RKO (cell line): ENCODE data around the gene PGM2.

Source experiments
- DNase-seq: peaks from one replicate; pipeline ENCODE4 v3.0.0-alpha.2; 2016; ENCODE audit warnings: low spot score

The PGM2 gene

DNA sequence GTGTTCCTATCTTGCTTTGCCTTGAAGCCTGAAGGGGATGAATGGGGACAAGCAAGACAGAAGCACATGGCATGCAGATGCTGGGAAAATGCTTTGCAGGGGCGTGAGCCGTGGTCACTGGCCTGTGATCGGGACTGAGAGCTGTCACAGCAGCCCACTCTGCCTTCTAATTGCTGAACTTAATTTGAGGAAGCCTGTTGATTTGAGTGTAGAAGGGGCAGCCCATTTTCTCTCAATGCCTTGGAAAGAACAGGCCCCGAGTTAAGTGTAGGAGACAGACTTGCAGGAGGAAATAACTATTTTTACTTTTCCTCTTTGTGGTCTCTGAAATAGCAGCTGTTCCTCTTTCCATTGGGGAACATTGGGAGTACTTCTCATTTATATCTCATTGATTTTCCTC, 38.3 kb downstream of the PGM2 start:
- DNase-seq, result no peak

GRCh38 chr4:37865450-37865849, 39.0 kb downstream of the PGM2 start:
- DNase-seq, result no peak

GRCh38 chr4:37867102-37867501, 40.6 kb downstream of the PGM2 start:
- DNase-seq, result no peak

DNA sequence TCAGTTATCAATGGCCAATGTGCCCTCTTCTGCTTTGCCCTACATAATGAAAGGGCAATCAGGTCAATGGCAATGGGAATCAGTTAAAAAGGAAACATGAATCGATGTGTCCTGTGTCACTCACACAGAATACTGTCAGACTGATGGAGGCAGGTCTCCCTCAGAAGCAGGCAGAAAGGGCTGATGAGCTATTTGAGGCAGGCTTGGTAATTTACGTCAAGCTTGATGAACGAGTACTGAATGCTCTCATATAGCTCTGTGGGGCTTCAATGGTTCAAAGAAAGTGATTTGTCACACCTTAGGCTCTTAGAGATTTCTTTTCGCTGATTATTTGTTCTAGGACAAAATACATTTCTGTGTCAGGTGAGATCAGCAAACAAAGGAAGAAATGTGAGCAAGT, 41.8 kb downstream of the PGM2 start:
- no peak for DNase-seq

- DNase-seq, result no peak
Measured at GRCh38 chr4:37872310-37872988, 46.0 kb downstream of the PGM2 start.

DNA sequence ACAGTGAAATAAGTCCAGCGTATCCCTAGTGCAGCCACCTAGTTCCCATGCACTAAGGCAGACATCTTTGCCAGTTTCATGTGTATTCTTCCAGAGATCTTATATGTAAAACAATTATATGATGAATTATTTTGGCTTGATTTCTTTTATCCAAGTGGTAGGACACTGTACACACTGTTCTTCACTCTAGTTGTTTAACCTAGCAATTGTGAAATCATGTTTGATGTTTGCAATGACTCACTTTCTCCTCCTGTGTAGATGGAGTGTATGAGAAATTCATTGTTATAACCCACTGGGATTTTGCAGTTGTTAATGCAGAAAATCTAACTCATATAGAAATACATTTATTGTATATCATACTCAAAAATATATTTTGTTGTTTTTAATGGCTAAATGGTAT, 46.9 kb downstream of the PGM2 start:
- peak; percentile 52 for DNase-seq

- no peak for DNase-seq
Measured at GRCh38 chr4:37876156-37876555, 49.7 kb downstream of the PGM2 start.

- no peak for DNase-seq
Measured at GRCh38 chr4:37879365-37879764, 52.9 kb downstream of the PGM2 start.

- no peak for DNase-seq
Measured at GRCh38 chr4:37881811-37882210, 55.3 kb downstream of the PGM2 start.

- peak; percentile 39 for DNase-seq
Measured at GRCh38 chr4:37882665-37883296, 56.3 kb downstream of the PGM2 start.

DNA sequence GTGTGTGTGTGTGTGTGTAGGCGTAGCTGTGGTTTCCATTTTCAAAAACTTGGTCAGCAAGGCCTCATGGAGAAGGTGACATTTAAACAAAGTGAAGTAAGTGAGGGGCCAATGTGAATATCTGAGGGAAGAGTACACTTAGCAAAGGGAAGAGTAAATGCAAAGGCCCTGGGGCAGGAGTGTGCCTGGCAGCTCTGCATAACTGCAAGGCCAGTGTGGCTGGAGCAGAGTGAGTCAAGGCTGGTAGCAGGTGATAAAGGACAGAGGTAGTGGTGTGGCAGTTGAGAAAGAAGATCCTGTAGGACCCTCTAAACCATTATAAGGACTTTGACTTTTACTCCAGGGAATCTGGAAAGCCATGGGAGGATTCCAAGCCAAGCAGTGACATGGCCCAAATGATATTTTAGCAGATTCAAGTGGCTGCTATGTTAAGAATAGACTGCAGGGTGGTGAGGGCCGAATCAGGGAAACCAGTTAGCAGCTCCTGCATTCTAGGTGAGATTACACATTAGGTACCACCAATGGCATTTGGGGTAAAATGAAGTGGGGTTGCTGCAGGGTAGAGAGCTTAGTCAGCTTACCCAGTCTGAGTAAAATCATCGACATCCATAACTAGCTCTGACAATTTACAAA, 58.5 kb downstream of the PGM2 start:
- no peak for DNase-seq

DNA sequence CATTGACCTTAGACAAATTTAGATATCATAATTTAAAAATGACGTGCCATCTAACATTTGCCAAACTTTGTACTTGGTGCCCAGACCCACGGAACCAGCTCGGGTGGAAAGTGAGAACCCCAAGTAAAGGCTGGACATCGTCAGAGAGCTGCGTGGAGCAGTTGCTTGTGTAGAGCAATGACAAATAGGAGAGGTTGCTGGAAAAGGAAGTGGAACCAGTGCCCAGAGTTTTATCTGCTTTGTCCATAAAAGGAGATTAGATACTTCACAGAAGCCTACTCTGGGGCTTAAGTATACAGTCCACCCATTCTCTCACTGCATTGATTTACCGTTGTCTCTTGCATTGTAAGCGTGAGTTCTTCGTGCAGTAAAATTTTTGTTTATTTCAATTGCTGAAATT, 59.0 kb downstream of the PGM2 start:
- DNase-seq, result no peak

GRCh38 chr4:37889849-37890800, 63.6 kb downstream of the PGM2 start:
- DNase-seq, result peak; percentile 38

- peak; percentile 44 for DNase-seq
Measured at GRCh38 chr4:37890801-37891259, 64.3 kb downstream of the PGM2 start, which contains the start of gene TBC1D1. TSS of gene TBC1D1 (plus strand) at chr4:37891084. CDS start at chr4:37902096, 11,012 bp downstream.

GRCh38 chr4:37891260-37892159, 65.0 kb downstream of the PGM2 start:
- peak; percentile 63 for DNase-seq

GRCh38 chr4:37892641-37893040, 66.2 kb downstream of the PGM2 start:
- no peak for DNase-seq

GRCh38 chr4:37893164-37893563, 66.7 kb downstream of the PGM2 start:
- DNase-seq, result no peak

GRCh38 chr4:37895271-37895670, 68.8 kb downstream of the PGM2 start:
- DNase-seq, result no peak

DNA sequence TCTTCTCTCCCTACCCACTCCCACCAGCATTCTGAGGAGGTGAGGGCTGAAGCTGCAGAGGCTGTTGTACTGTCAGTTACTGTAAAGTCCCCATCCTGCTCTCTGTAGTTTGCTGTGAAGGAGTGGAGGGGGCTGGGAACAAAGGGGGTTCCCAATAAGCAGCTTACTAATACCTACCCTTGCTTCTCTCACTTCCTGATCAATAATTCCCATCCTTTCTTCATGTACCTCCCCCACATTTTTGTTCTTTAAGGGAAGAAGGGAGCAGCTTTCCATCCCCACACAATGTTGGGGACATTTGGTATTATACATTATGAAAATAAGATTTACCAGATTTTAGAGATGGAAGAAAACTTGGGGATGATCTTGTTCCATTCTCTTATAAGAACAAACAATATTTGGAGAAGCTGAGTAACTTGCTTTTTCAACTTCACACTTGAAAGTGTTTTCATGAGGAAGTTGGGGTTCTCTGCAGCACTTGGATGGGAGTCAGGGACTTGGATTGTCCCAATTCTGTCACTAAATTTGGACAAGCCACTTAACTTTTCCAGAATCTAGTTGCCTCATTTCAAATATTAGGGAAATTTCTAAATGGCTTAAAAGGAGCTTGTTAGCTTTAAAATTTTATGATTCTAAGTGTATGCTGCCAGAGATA, 69.8 kb downstream of the PGM2 start:
- DNase-seq, result no peak

DNA sequence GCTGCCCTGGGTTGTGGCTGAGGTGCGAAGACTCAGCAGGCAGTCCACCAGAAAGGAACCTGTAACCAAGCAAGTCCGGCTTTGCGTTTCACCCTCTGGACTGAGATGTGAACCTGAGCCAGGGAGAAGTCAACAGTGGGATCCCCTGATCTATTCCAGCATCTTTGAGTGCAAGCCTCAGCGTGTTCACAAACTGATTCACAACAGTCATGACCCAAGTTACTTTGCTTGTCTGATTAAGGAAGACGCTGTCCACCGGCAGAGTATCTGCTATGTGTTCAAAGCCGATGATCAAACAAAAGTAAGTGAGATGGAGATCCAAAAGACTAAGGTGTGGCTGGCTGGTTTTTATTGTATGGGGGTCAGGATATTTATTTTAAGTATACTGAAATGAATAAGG, 75.7 kb downstream of the PGM2 start:
- no peak for DNase-seq
